ENCODE measurements around the gene GLOD4. TPM values are rescaled to one million over a fixed set of nuclear protein-coding genes. Genes with fewer than 3 reads are reported as not detected.
"Not testable (repeated sequence)": the region's sequence is repeated elsewhere in the genome, so short reads cannot be mapped to it uniquely, and the experiment has no call there.

GLOD4 gene, protein sequence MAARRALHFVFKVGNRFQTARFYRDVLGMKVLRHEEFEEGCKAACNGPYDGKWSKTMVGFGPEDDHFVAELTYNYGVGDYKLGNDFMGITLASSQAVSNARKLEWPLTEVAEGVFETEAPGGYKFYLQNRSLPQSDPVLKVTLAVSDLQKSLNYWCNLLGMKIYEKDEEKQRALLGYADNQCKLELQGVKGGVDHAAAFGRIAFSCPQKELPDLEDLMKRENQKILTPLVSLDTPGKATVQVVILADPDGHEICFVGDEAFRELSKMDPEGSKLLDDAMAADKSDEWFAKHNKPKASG
- 15.8 and 28.3 TPM in 2 replicates for polyA plus RNA-seq (2011; rRNA removed)
- 7.7 and 9.0 TPM in 2 replicates for polyA minus RNA-seq (2011; rRNA and poly(A)+ RNA removed)

DNA sequence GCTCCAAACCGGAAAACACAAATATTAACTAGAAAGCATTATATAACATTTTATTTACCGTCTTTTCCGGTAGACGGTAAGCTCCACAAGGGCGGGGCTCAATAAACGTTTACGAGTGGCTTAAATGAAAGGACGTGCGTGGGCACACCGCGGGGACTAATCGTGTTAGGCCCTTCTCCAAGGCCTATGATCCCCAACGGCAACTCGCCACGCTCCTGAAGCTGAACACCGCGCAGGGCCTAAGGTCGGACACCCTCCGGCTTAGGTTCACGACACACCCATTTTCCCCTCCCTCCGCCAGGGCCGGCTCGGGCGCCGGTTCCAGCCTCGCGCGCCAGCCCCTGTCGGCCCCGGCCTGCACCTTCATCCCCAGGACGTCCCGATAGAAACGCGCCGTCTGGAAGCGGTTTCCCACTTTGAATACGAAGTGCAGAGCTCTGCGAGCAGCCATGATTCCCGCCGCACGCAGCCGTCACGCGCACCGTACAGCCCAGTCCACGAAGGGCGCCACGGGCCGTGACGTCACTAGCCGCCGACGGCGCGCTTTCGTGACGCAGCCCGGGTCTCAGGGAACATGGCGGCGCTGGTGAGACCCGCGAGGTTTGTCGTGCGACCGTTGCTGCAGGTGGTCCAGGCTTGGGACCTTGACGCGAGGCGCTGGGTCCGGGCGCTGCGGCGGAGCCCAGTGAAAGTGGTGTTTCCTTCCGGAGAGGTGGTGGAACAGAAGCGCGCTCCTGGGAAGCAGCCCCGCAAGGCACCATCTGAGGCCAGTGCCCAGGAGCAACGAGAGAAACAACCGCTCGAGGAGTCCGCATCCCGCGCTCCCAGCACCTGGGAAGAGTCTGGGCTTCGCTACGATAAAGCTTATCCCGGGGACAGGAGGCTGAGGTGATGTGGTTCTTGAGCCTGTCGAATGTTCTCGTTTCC is at the start of gene GLOD4, which contains the start of gene MRM3:
TSS of gene GLOD4 (minus strand) at position 476 of the 927 bp plus-strand sequence. CDS start at position 451, 25 bp downstream.
TSS of gene MRM3 (plus strand) at position 549 of the 927 bp plus-strand sequence. CDS start at position 575, 26 bp downstream.
- TF ChIP-seq, protein P1, sequence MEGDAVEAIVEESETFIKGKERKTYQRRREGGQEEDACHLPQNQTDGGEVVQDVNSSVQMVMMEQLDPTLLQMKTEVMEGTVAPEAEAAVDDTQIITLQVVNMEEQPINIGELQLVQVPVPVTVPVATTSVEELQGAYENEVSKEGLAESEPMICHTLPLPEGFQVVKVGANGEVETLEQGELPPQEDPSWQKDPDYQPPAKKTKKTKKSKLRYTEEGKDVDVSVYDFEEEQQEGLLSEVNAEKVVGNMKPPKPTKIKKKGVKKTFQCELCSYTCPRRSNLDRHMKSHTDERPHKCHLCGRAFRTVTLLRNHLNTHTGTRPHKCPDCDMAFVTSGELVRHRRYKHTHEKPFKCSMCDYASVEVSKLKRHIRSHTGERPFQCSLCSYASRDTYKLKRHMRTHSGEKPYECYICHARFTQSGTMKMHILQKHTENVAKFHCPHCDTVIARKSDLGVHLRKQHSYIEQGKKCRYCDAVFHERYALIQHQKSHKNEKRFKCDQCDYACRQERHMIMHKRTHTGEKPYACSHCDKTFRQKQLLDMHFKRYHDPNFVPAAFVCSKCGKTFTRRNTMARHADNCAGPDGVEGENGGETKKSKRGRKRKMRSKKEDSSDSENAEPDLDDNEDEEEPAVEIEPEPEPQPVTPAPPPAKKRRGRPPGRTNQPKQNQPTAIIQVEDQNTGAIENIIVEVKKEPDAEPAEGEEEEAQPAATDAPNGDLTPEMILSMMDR (IDR thresholded peaks at IDR 0.05; ENCODE audit: insufficient read depth, low read depth, low read length): peak; percentile 21; the same call in 1 of the 2 replicates
- no peaks in the 10 kb centered on the region for H3K27me3 ChIP-seq (ENCODE audit: control insufficient read depth, insufficient read depth, low read length)
- ChIA-PET CTCF (interaction anchor here (0.6 to 3.1 kb wide), 8 partner anchors 12 to 274 kb away, joined by 3 to 19 read pairs (median 4); partner anchors contain the start of genes NXN and TIMM22), POLR2A (no interaction called here)
- peak; percentile 48 for DNase-seq (ENCODE audit: low read depth)
- peak within 1 kb of the TSS; percentile 96 for H3K4me3 ChIP-seq (ENCODE audit: low read depth, low read length)
- peaks cover 4% of the 10 kb centered on the region; the same call in 1 of the 2 replicates for H3K36me3 ChIP-seq (ENCODE audit: control insufficient read depth, insufficient read depth, low read length)

DNA sequence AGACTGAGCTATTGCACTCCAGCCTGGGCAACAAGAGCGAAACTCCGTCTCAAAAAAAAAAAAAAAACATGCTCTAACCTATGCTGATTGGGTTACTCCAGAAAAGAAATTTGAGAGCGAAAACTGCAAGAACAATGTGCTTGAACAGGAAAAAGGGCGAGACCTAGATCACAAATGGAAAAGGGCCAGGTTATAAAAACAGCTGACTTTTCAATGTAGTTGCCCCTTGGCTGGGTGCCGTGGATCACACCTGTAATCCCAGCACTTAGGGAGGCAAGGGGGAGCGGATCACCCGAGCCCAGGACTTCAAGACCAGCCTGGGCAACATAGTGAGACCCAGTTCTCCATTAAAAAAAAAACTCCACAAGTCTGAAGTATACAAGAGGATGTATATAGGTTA is 48.9 kb upstream of the GLOD4 start:
- CTCF ChIA-PET: interaction anchor here (1.4 kb wide), 1 partner anchor 150 kb away, joined by 5 read pairs; no protein-coding TSS in a partner anchor
- Histone ChIP-seq H3K27me3 (ENCODE audit: control insufficient read depth, insufficient read depth, low read length) (no peaks in the 10 kb centered on the region), H3K4me3 (ENCODE audit: low read depth, low read length) (no peak overlapping the region), H3K36me3 (ENCODE audit: control insufficient read depth, insufficient read depth, low read length) (no peaks in the 10 kb centered on the region)
- no peak for DNase-seq (ENCODE audit: low read depth)
- POLR2A ChIA-PET: no interaction called here
- TF ChIP-seq, protein P1 (IDR thresholded peaks at IDR 0.05; ENCODE audit: insufficient read depth, low read depth, low read length): no peak

DNA sequence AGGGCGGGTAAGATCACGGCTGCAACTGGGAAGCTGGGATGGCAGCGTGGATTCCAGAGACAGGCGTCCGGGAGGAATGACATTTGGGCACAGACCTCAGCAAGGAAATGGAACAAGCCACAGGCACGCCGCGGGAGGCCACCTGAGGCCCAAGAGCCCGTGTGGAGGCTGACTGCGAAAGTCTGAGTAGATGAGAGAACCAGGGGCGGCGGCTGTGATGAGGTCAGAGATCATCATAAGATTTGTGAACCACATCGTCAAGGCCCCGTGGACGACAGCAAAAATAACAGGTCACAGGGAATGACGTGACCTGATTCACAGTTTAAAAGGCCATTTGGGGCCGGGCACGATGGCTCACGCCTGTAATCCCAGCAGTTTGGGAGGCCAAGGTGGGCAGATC is 48.3 kb upstream of the GLOD4 start:
- TF ChIP-seq, protein P1 (IDR thresholded peaks at IDR 0.05; ENCODE audit: insufficient read depth, low read depth, low read length): no peak
- H3K27me3 ChIP-seq (ENCODE audit: control insufficient read depth, insufficient read depth, low read length): no peaks in the 10 kb centered on the region
- DNase-seq (ENCODE audit: low read depth): no peak
- ChIA-PET POLR2A (no interaction called here), CTCF (interaction anchor here (1.4 kb wide), 1 partner anchor 151 kb away, joined by 5 read pairs; no protein-coding TSS in a partner anchor)
- H3K4me3 ChIP-seq (ENCODE audit: low read depth, low read length): no peak overlapping the region
- no peaks in the 10 kb centered on the region; the same call in 1 of the 2 replicates for H3K36me3 ChIP-seq (ENCODE audit: control insufficient read depth, insufficient read depth, low read length)

DNA sequence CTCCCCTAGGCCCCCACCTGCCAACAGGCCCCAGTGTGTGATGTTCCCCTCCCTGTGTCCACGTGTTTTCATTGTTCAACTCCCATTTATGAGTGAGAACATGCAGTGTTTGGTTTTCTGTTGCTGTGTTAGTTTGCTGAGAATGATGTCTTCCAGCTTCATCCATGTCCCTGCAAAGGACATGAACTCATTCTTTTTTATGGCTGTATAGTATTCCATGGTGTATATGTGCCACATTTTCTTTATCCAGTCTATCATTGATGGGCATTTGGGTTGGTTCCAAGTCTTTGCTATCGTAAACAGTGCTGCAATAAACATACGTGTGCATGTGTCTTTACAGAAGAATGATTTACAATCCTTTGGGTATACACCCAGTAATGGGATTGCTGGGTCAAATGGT is 47.5 kb upstream of the GLOD4 start:
- DNase-seq (ENCODE audit: low read depth); H3K36me3 ChIP-seq (ENCODE audit: control insufficient read depth, insufficient read depth, low read length); CTCF ChIA-PET; H3K27me3 ChIP-seq (ENCODE audit: control insufficient read depth, insufficient read depth, low read length); H3K4me3 ChIP-seq (ENCODE audit: low read depth, low read length); POLR2A ChIA-PET: not testable (repeated sequence)

DNA sequence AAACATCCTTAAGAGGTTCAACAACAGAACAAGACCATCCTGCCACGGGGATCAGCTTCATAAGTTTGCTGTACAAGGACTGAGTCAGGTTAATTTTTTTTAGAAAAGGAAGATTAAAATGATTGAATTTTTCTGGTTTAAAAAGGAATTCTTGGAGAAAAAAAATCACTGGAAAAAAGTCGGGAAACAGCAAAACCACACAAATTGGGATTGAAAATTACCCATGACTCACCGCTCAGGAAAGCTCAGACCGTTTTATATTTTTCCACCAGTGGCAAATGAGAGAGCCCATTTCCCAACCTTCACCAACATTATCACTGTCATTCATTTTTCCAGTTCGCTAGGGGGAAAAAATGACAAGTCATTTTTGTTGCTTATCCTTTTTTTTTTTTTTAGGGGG is 46.7 kb upstream of the GLOD4 start:
- Histone ChIP-seq H3K27me3 (ENCODE audit: control insufficient read depth, insufficient read depth, low read length) (no peaks in the 10 kb centered on the region), H3K36me3 (ENCODE audit: control insufficient read depth, insufficient read depth, low read length) (peaks cover 7% of the 10 kb centered on the region), H3K4me3 (ENCODE audit: low read depth, low read length) (no peak overlapping the region)
- CTCF ChIA-PET: interaction anchor here (0.8 to 0.9 kb wide), 2 partner anchors 72 to 152 kb away, joined by 3 to 5 read pairs; no protein-coding TSS in a partner anchor
- TF ChIP-seq, protein P1 (IDR thresholded peaks at IDR 0.05; ENCODE audit: insufficient read depth, low read depth, low read length): no peak
- no peak for DNase-seq (ENCODE audit: low read depth)
- POLR2A ChIA-PET: no interaction called here
